RKO (cell line): Measurements from ENCODE around the gene CD276.
"Not testable (repeated sequence)": the region's sequence is repeated elsewhere in the genome, so short reads cannot be mapped to it uniquely, and the experiment has no call there.

Experiments
- DNase-seq: peaks from one replicate; pipeline ENCODE4 v3.0.0-alpha.2; 2016; ENCODE audit warnings: low spot score

CD276 gene

DNA sequence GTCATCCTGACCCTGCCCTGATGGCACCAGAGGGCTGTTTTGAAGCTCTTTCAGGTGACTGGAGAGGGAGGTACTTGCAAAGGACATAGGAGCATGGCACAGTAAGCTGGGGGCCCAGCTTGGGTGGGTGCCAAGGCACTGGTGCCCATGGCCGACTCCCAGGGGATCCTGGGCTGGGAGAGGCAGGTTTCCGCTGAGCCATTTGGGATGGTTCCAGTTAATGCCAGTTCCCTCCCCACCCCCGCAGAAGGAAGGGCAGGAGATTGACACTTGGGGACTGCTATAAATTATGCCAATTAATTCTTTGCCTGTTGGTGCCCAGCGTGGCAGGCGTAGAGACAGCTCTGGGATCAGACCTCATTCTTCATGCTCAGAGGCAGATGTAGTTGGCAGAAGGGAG, 26.1 kb downstream of the CD276 start:
- DNase-seq, result no peak

- no peak for DNase-seq
These were observed 27.3 kb downstream of the CD276 start for GRCh38 chr15:73711526-73711925.

DNA sequence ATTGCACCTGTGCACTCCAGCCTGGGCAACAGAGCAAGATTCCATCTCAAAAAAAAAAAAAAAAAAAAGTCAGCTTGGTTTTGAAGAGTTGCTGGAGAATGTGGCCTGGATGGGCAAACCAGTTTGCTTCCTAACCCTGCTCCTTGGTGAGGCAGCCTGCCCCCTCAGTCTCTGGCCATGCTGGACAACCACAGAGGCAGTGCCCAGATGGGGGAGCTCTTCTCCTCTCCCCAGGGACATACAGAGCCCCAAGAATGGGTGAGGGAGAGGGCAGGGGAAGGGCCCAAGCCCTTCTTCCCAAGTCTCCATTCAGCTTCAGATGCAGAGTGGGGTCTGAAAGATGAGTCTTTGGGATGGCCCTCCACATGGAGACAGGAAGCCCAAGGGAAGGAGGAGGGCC, 27.9 kb downstream of the CD276 start:
- no peak for DNase-seq

DNA sequence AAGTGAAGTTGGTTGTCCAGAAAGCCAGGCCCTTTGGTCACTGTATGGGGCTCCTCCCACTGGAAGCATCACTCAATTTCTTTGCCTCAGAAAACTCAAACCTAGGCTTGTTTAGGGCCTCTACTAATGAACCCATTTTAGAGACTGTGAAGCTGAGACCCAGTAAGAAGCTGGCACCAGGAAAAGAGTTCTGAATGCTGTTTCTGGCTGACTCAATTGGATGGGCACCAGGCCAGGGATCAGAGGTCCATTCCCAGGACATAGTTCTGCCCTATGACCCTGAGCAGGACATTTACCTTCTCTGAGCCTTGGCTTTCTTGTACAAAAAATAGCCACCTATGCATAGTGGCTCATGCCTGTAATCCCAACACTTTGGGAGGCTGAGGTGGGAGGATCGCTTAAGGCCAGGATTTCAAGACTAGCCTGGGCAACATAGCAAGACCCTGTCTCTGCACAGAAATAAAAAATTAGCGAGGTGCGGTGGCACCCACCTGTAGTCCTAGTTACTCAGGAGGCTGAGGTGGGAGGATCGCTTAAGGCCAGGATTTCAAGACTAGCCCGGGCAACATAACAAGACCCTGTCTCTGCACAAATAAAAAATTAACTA, 30.6 kb downstream of the CD276 start:
- no peak for DNase-seq

DNA sequence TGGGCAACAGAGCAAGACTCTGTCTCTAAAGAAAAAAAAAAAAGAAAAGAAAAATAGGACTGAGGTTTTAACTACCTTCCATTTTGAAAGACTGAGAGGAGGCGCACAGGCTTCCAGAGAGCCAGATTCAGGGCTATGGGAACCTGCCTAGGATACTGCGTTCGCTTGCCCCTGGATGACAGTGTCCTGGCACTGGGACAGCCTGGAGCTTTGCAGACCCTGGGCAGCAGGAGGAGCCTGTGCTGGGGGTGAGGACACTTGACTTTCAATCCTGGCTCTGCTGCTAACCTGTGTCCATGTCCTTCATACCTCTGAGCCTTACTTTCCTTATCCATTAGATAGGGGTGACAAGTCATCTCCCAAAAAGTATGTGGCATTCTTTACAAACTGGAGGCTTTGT, 31.2 kb downstream of the CD276 start:
- DNase-seq, result no peak

DNA sequence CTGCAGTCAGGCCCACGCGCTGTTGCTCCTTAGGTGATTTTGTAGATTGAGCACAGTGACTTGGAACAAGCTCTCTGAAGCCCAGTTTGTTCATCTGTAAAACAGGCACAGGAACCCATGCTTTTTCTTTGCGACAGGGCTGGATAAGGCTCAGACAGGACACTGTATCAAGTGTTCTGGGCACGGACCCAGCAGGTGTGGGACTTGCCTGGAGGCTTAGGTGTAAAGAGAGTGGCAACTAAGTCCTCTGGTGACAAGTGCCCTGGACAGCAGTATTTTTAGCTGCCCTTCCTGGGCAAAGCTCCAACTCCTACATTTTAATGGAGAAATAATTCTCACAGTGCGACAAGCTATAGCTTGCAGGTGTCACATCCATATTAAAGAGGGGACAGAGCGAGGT, 32.2 kb downstream of the CD276 start:
- no peak for DNase-seq

- no peak for DNase-seq
These were observed 33.0 kb downstream of the CD276 start for GRCh38 chr15:73717206-73717605.

DNA sequence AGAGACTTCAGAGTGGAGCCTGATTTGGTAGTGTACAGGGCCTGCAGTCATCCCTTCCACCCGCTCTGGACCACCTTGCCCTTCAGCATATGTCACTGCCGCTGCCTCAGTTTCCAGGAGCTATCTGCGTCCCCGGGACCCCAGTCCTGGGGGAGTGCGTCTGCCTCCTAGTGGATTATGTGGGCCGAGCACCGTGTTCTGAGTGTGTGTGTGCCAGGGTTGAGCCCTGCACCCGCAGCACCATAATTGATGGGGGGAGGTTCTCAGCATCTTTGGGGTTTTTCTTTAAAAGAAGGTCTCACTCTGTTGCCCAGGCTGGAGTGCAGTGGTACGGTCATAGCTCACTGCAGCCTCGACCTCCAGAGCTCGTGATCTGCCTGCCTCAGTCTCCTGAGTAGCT, 33.6 kb downstream of the CD276 start:
- DNase-seq, result no peak

DNA sequence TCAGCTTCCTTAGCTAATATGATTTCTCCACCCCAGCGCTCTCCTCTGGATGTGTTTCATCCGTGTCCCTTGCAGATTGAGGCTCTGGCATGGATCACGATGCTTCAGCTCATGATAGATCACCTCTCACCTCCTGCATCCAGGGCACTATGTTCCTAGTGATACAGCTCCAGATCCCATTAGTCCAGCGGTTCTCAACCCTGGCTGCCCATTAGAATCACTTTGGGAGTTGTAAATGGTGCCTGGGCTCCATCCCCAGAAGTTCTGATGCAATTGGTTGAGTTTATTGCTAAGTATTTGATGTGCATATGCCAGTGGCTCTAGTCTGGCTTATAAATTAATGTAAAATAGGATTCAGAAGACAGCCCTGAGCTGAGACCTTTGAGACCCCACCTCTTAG, 34.5 kb downstream of the CD276 start:
- DNase-seq, result no peak

DNA sequence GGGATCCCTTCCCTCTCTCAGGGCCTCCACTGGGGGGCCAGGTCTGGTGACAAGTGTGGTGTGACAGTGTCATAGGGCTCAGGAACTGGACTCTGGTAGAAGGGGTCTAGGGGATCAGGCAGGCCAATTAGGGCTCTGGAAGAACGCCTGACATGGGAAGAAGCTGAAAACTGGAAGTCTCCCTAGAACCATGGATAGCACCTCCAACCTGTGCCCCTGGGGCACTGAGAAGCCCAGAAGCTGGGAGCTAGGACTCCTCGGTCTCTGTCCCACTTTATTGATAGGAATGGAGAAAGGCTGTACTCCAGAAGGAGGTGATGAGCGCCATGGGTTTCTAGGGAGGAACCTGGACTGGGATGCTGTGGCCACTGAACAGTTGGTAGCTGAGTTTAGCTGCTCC, 38.2 kb downstream of the CD276 start:
- DNase-seq, result no peak

DNA sequence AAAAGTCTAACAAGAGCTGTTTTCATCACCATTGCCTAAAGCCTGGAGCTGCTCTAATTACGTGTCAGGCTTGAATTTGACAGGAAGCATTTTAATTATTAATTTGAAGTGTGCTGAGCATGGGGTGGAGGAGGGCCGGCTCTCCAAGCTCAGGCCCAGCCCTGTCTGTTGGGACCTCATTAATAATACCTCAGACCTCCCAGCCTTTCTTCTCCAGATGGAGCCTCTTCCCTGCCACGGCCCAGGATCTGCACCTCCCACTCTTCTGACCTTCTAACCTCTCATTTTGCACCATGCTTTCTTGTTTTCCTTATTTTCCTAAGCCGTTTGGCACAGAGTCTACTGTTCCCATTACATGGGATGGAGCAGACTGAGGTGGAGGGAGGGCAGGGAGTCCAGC, 39.0 kb downstream of the CD276 start:
- no peak for DNase-seq

DNA sequence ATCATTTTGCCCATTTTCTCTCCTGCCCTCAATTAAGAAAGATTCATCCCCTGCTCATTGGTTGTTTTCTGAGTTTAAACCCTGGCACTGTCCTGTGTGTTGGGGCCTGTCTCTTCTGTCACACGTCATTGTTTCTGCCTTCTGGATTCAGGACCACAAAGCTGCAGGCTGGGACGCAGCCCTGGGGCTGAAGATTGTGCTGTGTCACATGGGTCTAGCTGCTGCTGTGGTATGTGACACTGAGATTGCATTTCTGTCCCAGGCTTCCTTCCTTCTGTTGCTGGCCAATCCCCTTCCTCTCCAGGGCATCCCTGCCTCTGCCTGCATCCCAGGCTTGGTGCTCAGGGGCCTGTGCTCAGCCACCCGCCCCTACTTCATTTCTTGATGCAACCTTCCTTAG, 40.0 kb downstream of the CD276 start:
- DNase-seq, result no peak

DNA sequence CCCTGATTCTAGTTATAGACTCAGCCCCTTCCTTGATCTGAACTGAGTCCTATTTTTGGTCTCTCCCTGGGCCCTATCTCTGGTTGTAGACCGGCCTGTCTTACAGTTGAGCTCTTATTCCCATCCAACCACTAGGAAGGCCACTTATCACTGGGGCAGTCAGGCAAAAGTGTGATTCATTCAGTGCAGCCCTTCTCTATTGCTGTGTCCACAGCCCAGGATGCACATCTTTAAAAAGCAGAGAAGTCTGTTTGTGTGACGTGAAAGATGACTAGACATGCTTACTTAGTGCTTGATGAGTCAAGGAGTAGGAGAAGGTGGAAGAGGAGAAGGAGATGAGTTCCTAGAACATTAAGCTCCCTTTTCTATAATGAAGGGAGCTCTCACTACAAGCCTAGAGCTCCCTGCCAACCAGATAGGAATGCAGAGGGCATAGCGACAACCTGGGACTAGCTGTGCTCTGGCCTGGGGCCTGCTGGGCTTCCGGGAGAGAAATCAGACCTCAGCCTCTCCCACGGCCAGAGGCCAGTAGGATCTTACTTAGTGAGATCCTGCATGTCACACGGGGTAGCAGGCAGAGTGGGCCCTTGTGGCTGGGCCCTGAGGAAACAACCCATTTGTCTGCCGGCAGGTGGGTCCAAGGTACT, 43.3 kb downstream of the CD276 start:
- DNase-seq, result peak; percentile 34

DNA sequence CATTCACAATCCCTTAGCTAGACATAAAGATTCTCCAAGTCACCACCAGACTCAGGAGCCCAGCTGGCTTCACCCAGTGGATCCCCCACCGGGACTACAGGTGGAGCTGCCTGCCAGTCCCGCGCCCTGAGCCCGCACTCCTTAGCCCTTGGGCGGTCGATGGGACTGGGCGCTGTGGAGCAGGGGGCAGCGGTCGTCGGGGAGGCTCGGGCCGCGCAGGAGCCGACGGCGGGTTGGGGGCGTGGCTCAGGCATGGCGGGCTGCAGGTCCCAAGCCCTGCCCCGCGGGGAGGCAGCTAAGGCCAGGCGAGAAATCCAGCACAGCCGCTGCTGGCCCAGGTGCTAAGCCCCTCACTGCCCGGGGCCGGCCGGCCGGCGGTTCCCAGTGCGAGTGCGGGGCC, 47.9 kb downstream of the CD276 start:
- not testable (repeated sequence) for DNase-seq

GRCh38 chr15:73732930-73733329, 48.7 kb downstream of the CD276 start:
- DNase-seq, result no peak

GRCh38 chr15:73737535-73737934, 53.4 kb downstream of the CD276 start:
- DNase-seq, result no peak

GRCh38 chr15:73740152-73741048, 56.2 kb downstream of the CD276 start:
- DNase-seq, result no peak

GRCh38 chr15:73741321-73741836, 57.2 kb downstream of the CD276 start:
- DNase-seq, result no peak

DNA sequence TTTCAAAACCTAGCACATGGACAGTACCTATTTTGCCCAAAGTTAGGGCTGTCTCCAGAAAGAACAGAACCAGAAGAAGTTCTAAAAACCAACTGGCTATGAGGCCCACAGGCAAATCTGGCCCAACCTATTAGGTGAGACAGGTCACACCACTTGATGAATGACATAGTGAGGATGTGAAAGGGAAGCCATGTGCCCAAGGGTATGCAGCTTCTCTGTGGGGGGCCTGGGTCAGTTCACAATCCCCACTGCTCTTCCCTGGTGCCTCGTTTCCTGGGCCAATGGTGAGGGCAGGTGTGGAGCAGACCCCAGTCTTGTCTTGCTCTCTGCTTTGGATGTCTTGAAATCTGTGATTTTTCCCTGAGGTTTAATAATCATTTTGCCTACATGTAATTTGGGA, 60.1 kb downstream of the CD276 start:
- DNase-seq, result no peak

GRCh38 chr15:73745073-73745472, 60.9 kb downstream of the CD276 start:
- no peak for DNase-seq

- DNase-seq, result no peak
These were observed 62.1 kb downstream of the CD276 start for GRCh38 chr15:73746261-73746660.

- DNase-seq, result no peak
These were observed 62.7 kb downstream of the CD276 start for GRCh38 chr15:73746883-73747282.
